ENCODE results near the gene CDH13.

CDH13 gene

DNA sequence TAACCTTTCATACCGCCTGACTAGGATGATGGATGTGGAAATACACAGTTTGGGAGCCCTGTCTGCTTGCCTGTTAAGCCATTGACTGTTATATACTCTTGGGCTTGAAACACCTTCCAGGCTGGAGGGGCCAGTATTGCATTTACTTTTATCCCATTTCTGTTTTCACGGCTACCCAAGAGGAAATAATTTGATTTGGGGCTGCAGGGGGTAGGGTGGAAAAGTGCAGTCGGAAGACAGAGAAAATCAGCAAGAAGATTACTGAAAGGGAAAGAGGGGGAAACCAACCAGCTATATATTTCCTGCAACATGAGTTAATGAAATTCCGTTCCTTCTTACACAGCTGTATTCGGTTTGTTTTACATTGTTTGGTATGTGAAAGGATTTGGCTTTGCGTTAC is 202.5 kb downstream of the CDH13 start:
- Mint-ChIP-seq H3K27me3 (ENCODE audit: low read depth, poor library complexity) (peaks cover 7% of the 10 kb centered on the region), H3K4me1 (peaks cover 12% of the 10 kb centered on the region), H3K36me3 (ENCODE audit: low read depth) (peaks cover 8% of the 10 kb centered on the region), H3K4me3 (no peak overlapping the region), H3K9me3 (peaks cover 13% of the 10 kb centered on the region), H3K27ac (no peak overlapping the region)
- no peak for DNase-seq
- TF ChIP-seq, protein P1, sequence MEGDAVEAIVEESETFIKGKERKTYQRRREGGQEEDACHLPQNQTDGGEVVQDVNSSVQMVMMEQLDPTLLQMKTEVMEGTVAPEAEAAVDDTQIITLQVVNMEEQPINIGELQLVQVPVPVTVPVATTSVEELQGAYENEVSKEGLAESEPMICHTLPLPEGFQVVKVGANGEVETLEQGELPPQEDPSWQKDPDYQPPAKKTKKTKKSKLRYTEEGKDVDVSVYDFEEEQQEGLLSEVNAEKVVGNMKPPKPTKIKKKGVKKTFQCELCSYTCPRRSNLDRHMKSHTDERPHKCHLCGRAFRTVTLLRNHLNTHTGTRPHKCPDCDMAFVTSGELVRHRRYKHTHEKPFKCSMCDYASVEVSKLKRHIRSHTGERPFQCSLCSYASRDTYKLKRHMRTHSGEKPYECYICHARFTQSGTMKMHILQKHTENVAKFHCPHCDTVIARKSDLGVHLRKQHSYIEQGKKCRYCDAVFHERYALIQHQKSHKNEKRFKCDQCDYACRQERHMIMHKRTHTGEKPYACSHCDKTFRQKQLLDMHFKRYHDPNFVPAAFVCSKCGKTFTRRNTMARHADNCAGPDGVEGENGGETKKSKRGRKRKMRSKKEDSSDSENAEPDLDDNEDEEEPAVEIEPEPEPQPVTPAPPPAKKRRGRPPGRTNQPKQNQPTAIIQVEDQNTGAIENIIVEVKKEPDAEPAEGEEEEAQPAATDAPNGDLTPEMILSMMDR (IDR thresholded peaks at IDR 0.05) = no peak

DNA sequence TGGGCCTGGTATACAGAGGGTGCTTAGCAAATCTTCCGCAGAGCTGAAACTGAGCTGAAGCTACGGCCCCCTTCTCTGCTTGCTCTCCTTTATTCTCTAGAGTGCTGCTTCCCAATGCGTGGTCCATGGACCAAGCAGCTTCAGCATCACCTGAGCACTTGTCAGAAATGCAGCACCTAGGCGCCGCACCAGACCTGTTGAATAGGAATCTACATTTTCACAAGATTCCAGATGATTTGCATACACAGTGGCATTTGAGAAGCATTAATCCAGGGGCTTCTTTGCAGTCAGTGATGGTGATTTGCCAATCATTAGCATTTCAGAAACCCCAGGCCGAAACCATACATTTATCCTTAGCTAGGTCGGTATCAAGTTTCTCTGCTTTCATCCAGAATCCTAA is 204.2 kb downstream of the CDH13 start:
- H3K4me1 Mint-ChIP-seq = peaks cover 28% of the 10 kb centered on the region
- DNase-seq = no peak
- H3K9me3 Mint-ChIP-seq = peaks cover 3% of the 10 kb centered on the region
- no peak overlapping the region for H3K27ac Mint-ChIP-seq
- TF ChIP-seq, protein P1 (IDR thresholded peaks at IDR 0.05) = no peak
- H3K4me3 Mint-ChIP-seq = no peak overlapping the region
- peaks cover 9% of the 10 kb centered on the region for H3K27me3 Mint-ChIP-seq (ENCODE audit: low read depth, poor library complexity)
- H3K36me3 Mint-ChIP-seq (ENCODE audit: low read depth) = no peaks in the 10 kb centered on the region

DNA sequence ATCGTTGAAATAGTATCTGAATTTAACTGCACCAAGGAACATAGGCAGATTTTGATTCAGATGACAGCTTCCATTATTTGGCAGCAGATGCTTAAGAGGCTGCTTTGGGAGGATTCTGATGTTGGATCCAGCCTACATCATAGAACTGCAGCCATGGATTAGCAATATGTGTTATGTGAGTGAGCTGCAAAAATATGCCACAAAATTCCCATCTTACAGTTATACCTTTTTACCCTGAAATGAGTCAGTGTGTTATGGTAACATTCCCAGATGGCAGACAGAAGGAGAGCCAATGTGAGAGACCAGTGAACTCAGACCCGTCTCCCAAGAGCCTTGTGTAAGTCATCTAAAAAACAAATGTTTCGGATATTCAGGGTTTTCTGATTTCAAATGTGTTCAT is 206.1 kb downstream of the CDH13 start:
- Mint-ChIP-seq H3K4me3 (no peak overlapping the region), H3K4me1 (peaks cover 35% of the 10 kb centered on the region), H3K36me3 (ENCODE audit: low read depth) (no peaks in the 10 kb centered on the region), H3K9me3 (peaks cover 8% of the 10 kb centered on the region), H3K27ac (no peak overlapping the region), H3K27me3 (ENCODE audit: low read depth, poor library complexity) (peaks cover 6% of the 10 kb centered on the region)
- DNase-seq = no peak
- TF ChIP-seq, protein P1 (IDR thresholded peaks at IDR 0.05) = no peak

DNA sequence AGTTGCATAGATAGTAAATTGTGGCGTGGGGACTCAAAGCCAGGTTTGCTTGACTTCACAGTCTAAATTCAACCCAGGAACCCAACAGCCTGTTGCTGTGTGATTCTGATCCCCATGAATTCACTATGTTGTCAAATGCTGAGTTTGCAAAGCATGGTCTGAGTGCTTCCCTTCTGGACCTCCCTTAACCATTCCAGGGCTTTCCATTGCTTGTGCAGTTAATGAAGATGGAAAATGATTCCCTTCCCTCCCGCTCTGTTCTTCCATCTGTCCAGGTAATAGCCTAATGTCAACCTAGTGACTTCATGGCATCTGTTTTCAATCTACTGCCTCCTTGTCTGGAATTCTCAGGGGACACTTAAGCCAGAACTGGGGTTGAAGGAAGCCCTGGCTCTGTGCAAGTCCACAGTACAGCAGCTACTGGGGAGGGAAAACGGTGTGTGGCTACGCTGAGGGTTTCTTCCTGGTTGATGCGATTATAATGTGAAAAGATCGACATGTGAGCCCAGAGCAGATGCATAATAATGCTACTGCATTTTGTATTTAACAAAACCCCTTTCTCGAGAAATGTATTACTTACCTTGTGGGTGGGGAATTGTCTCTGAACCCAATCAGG is 206.7 kb downstream of the CDH13 start:
- Mint-ChIP-seq H3K27ac (no peak overlapping the region), H3K27me3 (ENCODE audit: low read depth, poor library complexity) (peaks cover 8% of the 10 kb centered on the region)

DNA sequence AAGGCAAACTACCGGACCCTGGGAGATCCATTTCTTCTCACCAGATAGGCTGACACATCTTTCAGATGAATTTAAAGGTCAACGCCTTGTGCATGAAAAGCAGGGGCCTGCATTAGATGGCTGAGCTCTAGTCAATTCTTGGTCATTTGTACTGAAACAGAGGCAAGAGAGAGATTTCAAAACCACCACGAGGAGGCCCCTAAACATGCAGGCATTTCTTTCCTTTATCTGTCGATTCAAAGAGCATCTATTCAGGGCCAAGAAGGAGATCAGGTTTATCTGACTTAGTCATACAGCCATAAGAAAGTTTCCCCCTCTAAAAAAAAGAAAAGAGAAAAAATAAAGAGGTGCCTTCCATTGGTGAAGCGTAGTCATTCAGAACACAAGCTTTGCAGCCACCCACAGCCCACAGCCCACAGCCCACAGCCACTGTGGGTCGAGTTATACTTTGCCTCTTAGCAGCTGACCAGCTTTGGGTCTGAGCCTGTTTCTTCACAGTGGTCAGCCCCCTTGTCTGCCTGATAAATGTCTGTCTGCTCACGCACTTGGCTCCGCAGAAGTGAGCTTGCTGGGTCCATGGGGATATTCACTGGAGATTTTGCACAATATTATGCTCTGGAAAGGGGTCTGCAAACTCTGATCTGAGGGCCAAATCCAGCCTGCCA is 207.5 kb downstream of the CDH13 start:
- no peak for DNase-seq

More for the DNA sequence above, 206.7 kb downstream of the CDH13 start:
- Mint-ChIP-seq H3K9me3 (peaks cover 12% of the 10 kb centered on the region), H3K4me1 (peaks cover 42% of the 10 kb centered on the region), H3K4me3 (no peak overlapping the region), H3K36me3 (ENCODE audit: low read depth) (peaks cover 3% of the 10 kb centered on the region)
- TF ChIP-seq, protein P1 (IDR thresholded peaks at IDR 0.05) = no peak
- DNase-seq = no peak

More for the DNA sequence above, 207.5 kb downstream of the CDH13 start:
- Mint-ChIP-seq H3K9me3 (peaks cover 17% of the 10 kb centered on the region), H3K27ac (no peak overlapping the region), H3K27me3 (ENCODE audit: low read depth, poor library complexity) (peaks cover 8% of the 10 kb centered on the region), H3K36me3 (ENCODE audit: low read depth) (peaks cover 3% of the 10 kb centered on the region), H3K4me1 (peaks cover 50% of the 10 kb centered on the region), H3K4me3 (no peak overlapping the region)
- TF ChIP-seq, protein P1 (IDR thresholded peaks at IDR 0.05) = no peak

Data from nephron progenitor cell (in vitro differentiated cells).